ENCODE results near the gene CLNK. TPM values are rescaled to one million over a fixed set of nuclear protein-coding genes. Genes with fewer than 3 reads are reported as not detected.
A peak's percentile ranks its signal among the peaks of the same experiment; 100 is the strongest.

CLNK gene
- total and polyA plus RNA-seq, 4 donors = under 0.01 to 0.01 (median under 0.01) TPM; not detected in 1

DNA sequence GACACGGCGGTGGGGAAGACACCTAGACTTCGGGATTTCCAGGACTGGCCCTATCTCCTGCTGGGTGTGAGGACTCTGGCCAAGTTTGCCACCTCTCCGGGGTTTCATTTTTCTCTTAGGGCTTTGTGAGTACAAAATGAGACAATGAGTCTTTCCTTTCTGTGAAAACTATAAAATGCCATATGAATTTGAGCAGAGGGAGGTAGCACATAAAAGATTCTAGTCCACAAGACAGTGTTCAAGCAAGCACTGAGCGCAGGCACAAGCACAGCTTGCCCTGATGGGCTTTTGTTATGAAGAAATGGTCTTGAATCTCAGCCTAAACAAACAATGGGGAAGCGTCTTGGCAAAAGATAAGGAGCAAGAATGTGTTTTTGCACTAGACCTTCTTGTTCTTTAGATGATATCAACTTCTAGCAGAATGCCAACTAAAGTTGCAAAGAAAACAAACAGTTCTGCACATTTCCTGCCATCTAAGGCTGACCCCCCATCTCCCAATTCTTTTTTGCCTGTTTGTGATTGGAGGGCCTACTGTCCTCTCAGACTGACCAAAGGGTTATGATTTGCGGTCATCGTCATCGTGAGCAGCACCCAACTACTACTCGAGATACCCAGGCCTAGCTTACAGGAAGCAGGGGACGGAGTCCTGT is 154.3 kb downstream of the CLNK start:
- WGBS = 76% methylated on average over 11 of the region's 11 CpGs
- no peak overlapping the region for H3K9ac ChIP-seq (ENCODE audit: low read depth in 1 of 2, low read length in 2 of 2)
- no peaks in the 10 kb centered on the region for H3K4me1 ChIP-seq (ENCODE audit: control insufficient read depth in 4 of 4, insufficient read depth in 4 of 4, low read length in 3 of 4)
- no peak overlapping the region for H3K27ac ChIP-seq (ENCODE audit: low read depth in 1 of 2, low read length in 2 of 2)
- H3K36me3 ChIP-seq (ENCODE audit: control insufficient read depth in 4 of 4, insufficient read depth in 3 of 4, low read depth in 1 of 4, low read length in 3 of 4) = no peaks in the 10 kb centered on the region
- TF ChIP-seq EGR1 (IDR thresholded peaks at IDR 0.05; ENCODE audit: low read depth in 2 of 2) (no peak), NR2F2 (IDR thresholded peaks at IDR 0.05) (peak; percentile 25), RAD21 (IDR thresholded peaks at IDR 0.05) (no peak), JUND (IDR thresholded peaks at IDR 0.05) (no peak), SP1 (IDR thresholded peaks at IDR 0.05) (no peak), HNF4G (IDR thresholded peaks at IDR 0.05) (no peak), YY1 (IDR thresholded peaks at IDR 0.05) (no peak)
- TF ChIP-seq, protein P1, sequence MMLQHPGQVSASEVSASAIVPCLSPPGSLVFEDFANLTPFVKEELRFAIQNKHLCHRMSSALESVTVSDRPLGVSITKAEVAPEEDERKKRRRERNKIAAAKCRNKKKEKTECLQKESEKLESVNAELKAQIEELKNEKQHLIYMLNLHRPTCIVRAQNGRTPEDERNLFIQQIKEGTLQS (IDR thresholded peaks at IDR 0.05) = no peak
- H3K9me3 ChIP-seq (ENCODE audit: control insufficient read depth in 4 of 4, low read length in 3 of 4) = no peaks in the 10 kb centered on the region
- no peak for DNase-seq (ENCODE audit: low spot score)
- H3K4me3 ChIP-seq (ENCODE audit: low read depth in 1 of 3, low read length in 3 of 3) = no peak overlapping the region
- H3K27me3 ChIP-seq (ENCODE audit: control insufficient read depth in 4 of 4, insufficient read depth in 4 of 4, low read length in 3 of 4) = no peaks in the 10 kb centered on the region

DNA sequence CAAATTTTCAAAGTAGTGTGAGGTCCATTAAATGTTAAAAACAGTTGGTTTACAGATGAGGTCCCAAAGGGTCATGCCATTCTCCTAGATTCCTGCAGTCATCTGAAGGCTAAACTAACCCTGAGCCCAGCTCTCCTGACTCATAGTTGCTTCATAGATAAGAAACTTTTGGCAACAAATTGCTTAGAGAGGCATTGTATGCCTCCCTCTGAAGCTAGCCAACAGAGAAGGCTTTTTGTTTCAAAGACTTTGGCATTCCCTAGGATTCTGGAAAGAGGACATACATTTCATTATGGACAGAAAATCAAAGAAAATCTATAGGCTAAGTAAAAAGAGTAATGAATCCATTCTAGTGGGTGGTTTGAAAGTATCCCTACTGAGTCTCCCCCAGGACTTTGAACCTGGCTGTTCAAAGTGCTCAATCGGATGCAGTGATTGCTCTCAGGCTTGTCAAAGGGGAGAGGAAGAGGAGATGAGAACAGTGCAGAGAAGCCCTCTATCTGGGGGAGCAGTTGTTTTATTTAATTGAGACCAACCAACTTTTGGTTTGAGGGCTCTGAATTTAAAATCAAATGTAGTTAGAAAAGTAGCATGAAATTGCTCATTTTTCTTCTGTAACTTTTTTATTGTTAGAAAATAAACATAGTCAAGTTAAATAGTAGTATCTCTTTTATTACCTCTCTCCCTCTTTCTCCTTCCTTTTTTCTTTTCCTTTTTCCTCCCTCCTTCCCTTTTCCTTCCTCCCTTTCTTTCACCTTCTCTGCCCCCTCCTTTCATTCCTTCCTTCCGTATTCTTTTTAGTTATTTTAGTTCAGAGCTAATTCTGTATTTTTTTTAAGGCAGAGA is 155.1 kb downstream of the CLNK start:
- no peak for DNase-seq (ENCODE audit: low spot score)
- Histone ChIP-seq H3K4me3 (ENCODE audit: low read depth in 1 of 3, low read length in 3 of 3) (no peak overlapping the region), H3K9ac (ENCODE audit: low read depth in 1 of 2, low read length in 2 of 2) (no peak overlapping the region), H3K4me1 (ENCODE audit: control insufficient read depth in 4 of 4, insufficient read depth in 4 of 4, low read length in 3 of 4) (no peaks in the 10 kb centered on the region), H3K36me3 (ENCODE audit: control insufficient read depth in 4 of 4, insufficient read depth in 3 of 4, low read depth in 1 of 4, low read length in 3 of 4) (no peaks in the 10 kb centered on the region), H3K27ac (ENCODE audit: low read depth in 1 of 2, low read length in 2 of 2) (no peak overlapping the region), H3K27me3 (ENCODE audit: control insufficient read depth in 4 of 4, insufficient read depth in 4 of 4, low read length in 3 of 4) (no peaks in the 10 kb centered on the region), H3K9me3 (ENCODE audit: control insufficient read depth in 4 of 4, low read length in 3 of 4) (no peaks in the 10 kb centered on the region)
- TF ChIP-seq FOXA1 (IDR thresholded peaks at IDR 0.05) (no peak), SP1 (IDR thresholded peaks at IDR 0.05) (no peak), GABPA (IDR thresholded peaks at IDR 0.05 in 1 of 2, conservative IDR thresholded peaks at IDR 0.05 in 1 of 2) (no peak), RXRA (IDR thresholded peaks at IDR 0.05) (no peak), RAD21 (IDR thresholded peaks at IDR 0.05) (no peak), TAF1 (conservative IDR thresholded peaks at IDR 0.05) (no peak)
- TF ChIP-seq, protein P2, sequence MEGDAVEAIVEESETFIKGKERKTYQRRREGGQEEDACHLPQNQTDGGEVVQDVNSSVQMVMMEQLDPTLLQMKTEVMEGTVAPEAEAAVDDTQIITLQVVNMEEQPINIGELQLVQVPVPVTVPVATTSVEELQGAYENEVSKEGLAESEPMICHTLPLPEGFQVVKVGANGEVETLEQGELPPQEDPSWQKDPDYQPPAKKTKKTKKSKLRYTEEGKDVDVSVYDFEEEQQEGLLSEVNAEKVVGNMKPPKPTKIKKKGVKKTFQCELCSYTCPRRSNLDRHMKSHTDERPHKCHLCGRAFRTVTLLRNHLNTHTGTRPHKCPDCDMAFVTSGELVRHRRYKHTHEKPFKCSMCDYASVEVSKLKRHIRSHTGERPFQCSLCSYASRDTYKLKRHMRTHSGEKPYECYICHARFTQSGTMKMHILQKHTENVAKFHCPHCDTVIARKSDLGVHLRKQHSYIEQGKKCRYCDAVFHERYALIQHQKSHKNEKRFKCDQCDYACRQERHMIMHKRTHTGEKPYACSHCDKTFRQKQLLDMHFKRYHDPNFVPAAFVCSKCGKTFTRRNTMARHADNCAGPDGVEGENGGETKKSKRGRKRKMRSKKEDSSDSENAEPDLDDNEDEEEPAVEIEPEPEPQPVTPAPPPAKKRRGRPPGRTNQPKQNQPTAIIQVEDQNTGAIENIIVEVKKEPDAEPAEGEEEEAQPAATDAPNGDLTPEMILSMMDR (IDR thresholded peaks at IDR 0.05; ENCODE audit: low read depth, low read length, missing input control) = no peak
- WGBS = 54% methylated on average over 2 of the region's 2 CpGs

DNA sequence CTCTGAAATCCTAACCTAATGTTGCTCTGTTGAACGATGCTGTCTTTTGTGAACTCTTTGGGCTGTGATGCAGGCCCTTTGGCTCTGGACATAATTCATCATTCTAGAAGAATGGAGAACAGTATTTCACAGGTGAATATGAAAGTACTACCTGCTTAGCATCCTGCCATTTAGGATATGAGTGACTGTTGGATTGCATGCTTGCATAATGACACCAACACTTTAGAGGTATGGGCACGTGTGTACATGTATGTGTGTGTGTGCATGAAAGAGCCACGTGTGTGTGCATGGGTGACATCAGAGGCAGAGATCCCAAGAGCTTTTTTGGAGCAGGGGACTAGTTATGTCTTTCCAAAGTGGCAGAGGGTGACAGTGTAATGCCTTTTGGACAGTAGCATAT is 157.1 kb downstream of the CLNK start:
- no peaks in the 10 kb centered on the region for H3K27me3 ChIP-seq (ENCODE audit: control insufficient read depth in 4 of 4, insufficient read depth in 4 of 4, low read length in 3 of 4)
- H3K4me3 ChIP-seq (ENCODE audit: low read depth in 1 of 3, low read length in 3 of 3) = no peak overlapping the region
- no peak overlapping the region for H3K9ac ChIP-seq (ENCODE audit: low read depth in 1 of 2, low read length in 2 of 2)
- WGBS = 83% methylated on average over 3 of the region's 3 CpGs
- DNase-seq (ENCODE audit: low spot score) = no peak
- no peaks in the 10 kb centered on the region for H3K4me1 ChIP-seq (ENCODE audit: control insufficient read depth in 4 of 4, insufficient read depth in 4 of 4, low read length in 3 of 4)
- TF ChIP-seq, protein P2 (IDR thresholded peaks at IDR 0.05; ENCODE audit: low read depth, low read length, missing input control) = no peak
- no peak for TF ChIP-seq HNF4A (conservative IDR thresholded peaks at IDR 0.05)
- TF ChIP-seq FOXA2 (IDR thresholded peaks at IDR 0.05) = no peak
- no peak for TF ChIP-seq NR2F2 (IDR thresholded peaks at IDR 0.05)
- TF ChIP-seq, protein P3, sequence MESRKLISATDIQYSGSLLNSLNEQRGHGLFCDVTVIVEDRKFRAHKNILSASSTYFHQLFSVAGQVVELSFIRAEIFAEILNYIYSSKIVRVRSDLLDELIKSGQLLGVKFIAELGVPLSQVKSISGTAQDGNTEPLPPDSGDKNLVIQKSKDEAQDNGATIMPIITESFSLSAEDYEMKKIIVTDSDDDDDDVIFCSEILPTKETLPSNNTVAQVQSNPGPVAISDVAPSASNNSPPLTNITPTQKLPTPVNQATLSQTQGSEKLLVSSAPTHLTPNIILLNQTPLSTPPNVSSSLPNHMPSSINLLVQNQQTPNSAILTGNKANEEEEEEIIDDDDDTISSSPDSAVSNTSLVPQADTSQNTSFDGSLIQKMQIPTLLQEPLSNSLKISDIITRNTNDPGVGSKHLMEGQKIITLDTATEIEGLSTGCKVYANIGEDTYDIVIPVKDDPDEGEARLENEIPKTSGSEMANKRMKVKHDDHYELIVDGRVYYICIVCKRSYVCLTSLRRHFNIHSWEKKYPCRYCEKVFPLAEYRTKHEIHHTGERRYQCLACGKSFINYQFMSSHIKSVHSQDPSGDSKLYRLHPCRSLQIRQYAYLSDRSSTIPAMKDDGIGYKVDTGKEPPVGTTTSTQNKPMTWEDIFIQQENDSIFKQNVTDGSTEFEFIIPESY (IDR thresholded peaks at IDR 0.05) = no peak
- TF ChIP-seq, protein P4, sequence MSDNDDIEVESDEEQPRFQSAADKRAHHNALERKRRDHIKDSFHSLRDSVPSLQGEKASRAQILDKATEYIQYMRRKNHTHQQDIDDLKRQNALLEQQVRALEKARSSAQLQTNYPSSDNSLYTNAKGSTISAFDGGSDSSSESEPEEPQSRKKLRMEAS (IDR thresholded peaks at IDR 0.05) = no peak
- TF ChIP-seq FOXA1 (IDR thresholded peaks at IDR 0.05) = no peak
- H3K27ac ChIP-seq (ENCODE audit: low read depth in 1 of 2, low read length in 2 of 2) = no peak overlapping the region
- no peaks in the 10 kb centered on the region for H3K36me3 ChIP-seq (ENCODE audit: control insufficient read depth in 4 of 4, insufficient read depth in 3 of 4, low read depth in 1 of 4, low read length in 3 of 4)
- H3K9me3 ChIP-seq (ENCODE audit: control insufficient read depth in 4 of 4, low read length in 3 of 4) = no peaks in the 10 kb centered on the region
